Epithelial cell of umbilical artery (primary cell): ENCODE data around the gene SSX4. TPM values are rescaled to one million over a fixed set of nuclear protein-coding genes. Genes with fewer than 3 reads are reported as not detected.

Experiments
- total RNA-seq: library from RNA; depleted of rRNA; stranded (reverse); fragments of >200 nt; gene quantifications from 2 replicates; pipeline ENCODE4 v1.2.3, GENCODE V29; 2014

The SSX4 gene, protein sequence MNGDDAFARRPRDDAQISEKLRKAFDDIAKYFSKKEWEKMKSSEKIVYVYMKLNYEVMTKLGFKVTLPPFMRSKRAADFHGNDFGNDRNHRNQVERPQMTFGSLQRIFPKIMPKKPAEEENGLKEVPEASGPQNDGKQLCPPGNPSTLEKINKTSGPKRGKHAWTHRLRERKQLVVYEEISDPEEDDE
- not detected in 2 replicates for total RNA-seq

DNA sequence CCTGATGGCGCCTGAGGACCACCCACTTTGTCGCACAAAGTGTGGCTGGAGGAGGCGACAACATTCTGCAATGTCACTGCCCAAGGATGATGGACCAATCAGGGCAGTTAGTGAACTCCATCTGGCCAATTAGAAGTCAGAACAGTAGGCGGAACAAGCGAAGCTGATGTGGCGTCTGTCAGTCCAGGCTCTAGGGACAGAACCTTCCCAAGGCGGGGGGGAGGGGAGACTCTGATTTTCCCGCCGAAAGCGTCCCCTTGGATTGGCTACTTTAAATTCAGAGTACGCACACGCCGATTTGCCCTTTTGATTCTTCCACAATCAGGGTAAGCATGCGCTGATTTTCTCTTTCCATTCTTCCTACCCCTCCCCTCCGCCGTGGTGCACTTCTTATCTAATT, at the start of gene SSX4:
Gene SSX4 (plus strand): TSS at position 301 of the 400 bp plus-strand sequence. CDS start 515 bp downstream, outside the sequence.

GRCh38 chrX:48356315-48357094, 26.8 kb upstream of the SSX4 start, which contains the start of gene SSX3:
SSX3 (minus strand) TSS chrX:48356703; CDS start chrX:48355249, 1,454 bp downstream.

GRCh38 chrX:48411860-48412259, 28.5 kb downstream of the SSX4 start, which contains the start of gene SSX4B:
SSX4B (minus strand) TSS chrX:48411960; CDS start chrX:48411372, 588 bp downstream.

Other genes with a start within 250 kb of the SSX4 start
- not detected in 2 replicates for gene SSX5, start 186.7 kb upstream of the SSX4 start, total RNA-seq
- not detected in 2 replicates for gene SSX1, start 128.1 kb upstream of the SSX4 start, total RNA-seq
- gene SSX3, start 26.8 kb upstream of the SSX4 start, total RNA-seq = not detected in 2 replicates
- not detected in 2 replicates for gene SSX4B, start 28.4 kb downstream of the SSX4 start, total RNA-seq
- 25.1 and 27.3 TPM in 2 replicates for gene SLC38A5, start 86.7 kb downstream of the SSX4 start, total RNA-seq
- 59.4 and 79.8 TPM in 2 replicates for gene FTSJ1, start 92.7 kb downstream of the SSX4 start, total RNA-seq
- 3.5 and 5.8 TPM in 2 replicates for gene PORCN, start 125.5 kb downstream of the SSX4 start, total RNA-seq
- gene EBP, start 138.3 kb downstream of the SSX4 start, total RNA-seq = 110 and 155 TPM in 2 replicates
- 3.2 and 4.9 TPM in 2 replicates for gene TBC1D25, start 156.2 kb downstream of the SSX4 start, total RNA-seq
- gene RBM3, start 190.9 kb downstream of the SSX4 start, total RNA-seq = 145 and 340 TPM in 2 replicates
- gene WDR13, start 214.0 kb downstream of the SSX4 start, total RNA-seq = 102 and 103 TPM in 2 replicates